HG02798 (cell line): ENCODE measurements around the gene EPAS1.

Experiments
- ATAC-seq: cut with Tn5 transposase; IDR thresholded peaks from one replicate; pipeline ENCODE4 v1.9.1; 2021; ENCODE audit warnings: mild to moderate bottlenecking; ENCODE audit not compliant: unreplicated experiment, poor library complexity

Gene EPAS1

DNA sequence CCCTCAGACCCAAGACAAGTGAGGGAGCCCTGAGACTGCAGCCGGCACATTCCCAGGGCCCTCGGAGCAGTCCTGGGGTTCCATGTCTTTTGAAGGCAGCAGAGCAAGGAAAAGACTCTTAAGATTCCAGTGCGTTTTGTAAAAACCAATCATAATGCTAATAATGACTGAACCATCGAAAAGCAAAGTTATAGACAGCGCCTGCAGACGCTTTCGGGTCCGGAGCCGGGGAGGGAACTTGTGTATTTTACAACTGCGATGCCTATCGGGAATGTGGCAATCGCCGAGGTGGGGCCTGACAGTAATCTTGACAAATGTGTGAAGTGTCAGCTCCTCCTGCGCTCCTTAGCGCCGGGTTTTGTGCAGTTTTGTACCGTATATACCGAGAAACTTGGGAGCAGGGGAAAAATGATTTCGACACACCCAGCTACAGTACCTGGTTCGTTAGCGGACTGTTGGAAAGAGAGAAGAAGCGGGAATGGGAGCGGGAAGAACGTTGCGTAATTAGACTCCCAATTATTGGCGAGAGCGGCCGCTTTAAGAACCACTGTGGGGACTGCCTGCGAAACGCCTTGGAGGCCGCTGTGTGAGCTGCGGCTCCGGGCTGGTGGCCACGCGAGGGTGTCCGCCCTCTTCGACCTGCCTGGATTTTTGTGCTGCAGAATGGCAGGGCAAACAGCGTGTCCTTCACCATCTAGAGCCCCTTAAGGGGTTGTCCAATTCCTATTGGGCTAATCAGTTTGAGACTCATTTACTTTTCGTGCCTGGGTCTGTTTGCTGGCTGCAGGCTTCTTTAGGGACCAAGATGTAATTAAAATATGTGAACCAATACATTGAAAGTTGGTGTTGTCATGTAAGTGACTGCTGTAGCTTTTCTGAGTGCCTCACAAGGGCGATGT, 2.4 kb downstream of the EPAS1 start:
- no peak for ATAC-seq

DNA sequence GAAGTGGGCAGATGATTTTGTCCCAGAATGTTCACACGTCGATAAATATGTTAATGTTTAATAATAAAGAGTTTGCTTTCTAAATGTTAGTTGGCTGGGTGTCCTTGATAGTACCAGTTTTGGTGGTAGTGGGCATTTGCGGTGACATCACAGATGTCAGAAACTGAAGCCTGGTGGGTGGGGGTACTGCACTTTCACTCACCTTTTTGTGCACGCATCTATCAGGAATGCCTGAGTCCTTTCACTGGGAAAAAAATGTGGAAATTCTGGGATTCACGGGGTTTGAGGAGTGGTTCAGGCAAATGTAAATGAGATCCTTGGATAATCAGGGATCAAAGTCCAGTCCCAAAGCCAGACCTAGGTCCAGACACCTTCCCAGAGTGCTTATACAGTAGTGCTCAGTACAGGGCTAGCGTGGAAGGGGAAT, 3.2 kb downstream of the EPAS1 start:
- no peak for ATAC-seq

GRCh38 chr2:46302005-46302695, 4.9 kb downstream of the EPAS1 start:
- no peak for ATAC-seq

DNA sequence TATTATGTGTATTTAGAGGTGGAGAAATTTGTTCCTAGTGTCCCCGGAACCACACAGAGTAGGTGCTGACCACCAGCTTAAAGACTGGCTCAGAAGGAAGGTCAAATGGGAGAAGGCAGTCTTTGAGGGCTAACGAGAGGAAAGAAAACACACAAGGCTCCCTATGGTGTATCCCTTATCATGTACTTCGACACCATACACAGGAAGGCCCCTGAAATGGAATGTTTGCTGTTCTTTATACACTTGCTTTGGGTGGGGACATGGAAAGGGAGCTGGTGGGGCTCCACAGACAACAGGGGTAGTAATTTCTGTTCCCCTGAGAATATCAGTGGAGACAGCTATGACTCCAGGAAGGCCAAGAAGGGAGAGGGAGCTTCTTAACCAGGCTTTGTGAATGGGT, 6.0 kb downstream of the EPAS1 start:
- no peak for ATAC-seq

DNA sequence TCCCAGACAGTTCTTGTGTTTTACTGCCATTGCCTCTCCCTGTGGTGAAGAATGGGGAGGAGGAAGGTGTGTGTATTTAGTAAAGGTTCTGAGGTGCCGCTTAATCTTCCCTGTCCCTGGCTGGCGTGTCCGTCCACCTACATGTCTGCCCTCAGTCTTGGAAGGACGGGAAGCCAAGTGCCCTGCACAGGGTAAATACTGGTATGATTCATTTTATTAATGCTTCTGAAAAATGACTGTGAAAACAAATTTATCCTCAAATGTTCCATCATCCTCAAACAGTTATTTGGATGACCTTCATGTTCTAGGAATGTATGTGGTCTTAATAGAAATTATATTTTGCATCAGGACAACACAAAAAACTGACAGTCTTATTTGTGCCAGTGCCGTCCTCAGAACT, 6.6 kb downstream of the EPAS1 start:
- ATAC-seq: no peak

- ATAC-seq: no peak
Observed at GRCh38 chr2:46304635-46305034, 7.4 kb downstream of the EPAS1 start.

DNA sequence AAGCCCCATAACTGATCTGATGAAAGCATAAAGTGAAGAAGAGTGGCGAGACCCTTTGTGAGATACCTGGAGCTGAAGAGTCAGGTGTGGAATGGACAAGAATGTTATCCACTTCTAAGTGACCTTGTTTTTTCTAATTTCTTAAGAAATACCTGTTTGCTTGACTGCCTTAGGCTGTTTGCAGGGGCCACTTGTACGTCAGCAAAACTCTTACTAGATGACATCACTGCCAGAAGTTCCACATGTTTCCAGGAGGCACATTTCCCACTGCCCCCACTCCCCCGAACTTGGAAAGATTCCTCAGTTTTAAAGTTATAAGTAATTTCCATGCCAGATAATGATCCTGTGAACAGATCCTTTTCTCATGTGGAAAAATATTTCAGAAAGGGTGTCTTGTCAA, 8.0 kb downstream of the EPAS1 start:
- no peak for ATAC-seq

- no peak for ATAC-seq
Observed at GRCh38 chr2:46305767-46306166, 8.6 kb downstream of the EPAS1 start.

DNA sequence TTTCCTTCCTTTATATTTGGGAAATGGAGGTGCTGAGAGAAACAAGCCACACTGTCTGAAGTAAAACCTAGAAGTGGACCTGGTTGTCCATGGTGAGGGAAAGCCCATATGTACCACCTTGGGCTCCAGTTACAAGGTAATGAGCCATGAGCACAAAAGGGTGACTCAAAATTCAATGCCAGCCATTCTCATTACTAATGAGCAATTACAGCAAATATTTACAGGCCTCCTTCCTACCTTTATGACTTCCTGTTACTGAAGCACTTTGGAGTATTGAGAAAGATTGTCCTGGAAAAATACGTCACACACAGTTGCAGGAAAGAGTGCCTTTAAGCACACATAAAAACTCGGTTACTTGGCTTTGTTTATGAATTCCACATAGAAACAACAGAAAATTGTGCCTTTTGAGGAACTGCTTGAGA, 9.1 kb downstream of the EPAS1 start:
- ATAC-seq: no peak

- ATAC-seq: no peak
Observed at GRCh38 chr2:46306988-46307655, 9.9 kb downstream of the EPAS1 start.

- ATAC-seq: no peak
Observed at GRCh38 chr2:46308081-46308480, 10.9 kb downstream of the EPAS1 start.

- no peak for ATAC-seq
Observed at GRCh38 chr2:46308629-46309028, 11.4 kb downstream of the EPAS1 start.

- no peak for ATAC-seq
Observed at GRCh38 chr2:46309052-46309953, 12.1 kb downstream of the EPAS1 start.

GRCh38 chr2:46310446-46310845, 13.2 kb downstream of the EPAS1 start:
- no peak for ATAC-seq

GRCh38 chr2:46311651-46312223, 14.5 kb downstream of the EPAS1 start:
- ATAC-seq: no peak

DNA sequence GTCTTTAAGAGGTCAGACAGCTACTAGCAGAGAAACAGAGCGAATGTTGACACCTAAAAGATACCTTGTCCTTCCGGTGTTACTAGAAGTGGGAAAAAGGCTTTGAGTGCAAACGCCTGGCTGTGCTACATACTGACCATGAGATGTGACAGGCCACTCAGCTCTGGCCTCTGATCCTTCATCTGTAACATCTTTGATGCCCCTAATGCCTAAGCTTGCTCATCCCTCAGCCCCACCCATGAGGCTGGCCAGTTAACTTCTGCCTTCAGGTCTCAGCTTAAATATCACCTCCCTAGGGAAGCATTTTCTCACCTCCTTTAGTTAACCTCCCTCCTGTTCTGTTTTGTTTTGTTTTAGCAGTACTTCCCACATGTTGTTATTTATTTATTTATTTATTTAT, 15.9 kb downstream of the EPAS1 start:
- ATAC-seq: no peak

DNA sequence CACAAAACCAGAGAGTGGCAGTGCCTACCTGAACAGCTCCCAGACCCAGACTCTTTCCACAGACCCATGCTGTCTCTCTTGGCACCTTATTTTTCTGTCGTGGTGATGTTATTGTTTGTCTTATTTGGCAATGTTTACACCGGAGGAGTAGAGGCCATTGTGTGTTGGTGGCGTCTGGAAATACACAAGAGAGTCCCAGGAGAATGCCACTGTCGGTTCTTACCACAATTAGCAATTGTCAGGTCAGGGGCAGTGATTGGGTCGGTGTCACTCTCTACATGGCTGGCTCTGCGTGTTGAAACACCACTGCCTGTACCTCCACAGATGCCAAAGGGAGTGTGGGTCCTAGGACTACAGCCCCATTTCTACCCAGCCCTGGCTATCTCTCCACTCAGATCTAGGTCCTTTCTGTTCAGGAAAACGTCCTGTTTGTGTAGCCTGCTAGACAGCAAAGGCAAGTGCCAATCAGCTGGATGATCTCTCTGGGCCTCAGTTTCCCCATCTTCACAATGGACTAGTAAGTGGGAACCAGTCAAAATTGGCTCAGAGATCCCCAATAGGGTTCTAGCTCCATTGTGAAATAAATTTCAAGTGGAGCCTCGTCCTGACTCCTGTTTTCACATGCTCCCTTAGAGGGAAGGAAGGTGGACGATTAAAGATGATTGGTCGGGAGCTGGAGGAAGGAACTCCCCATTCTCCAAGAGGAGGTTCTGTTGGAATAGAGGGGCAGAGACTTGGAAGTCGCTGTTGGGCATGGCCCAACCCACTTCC, 17.0 kb downstream of the EPAS1 start:
- no peak for ATAC-seq

GRCh38 chr2:46315103-46315890, 18.1 kb downstream of the EPAS1 start:
- ATAC-seq: no peak
